Measurements from ENCODE around the gene AUTS2.

- TF ChIP-seq EGR1 (IDR thresholded peaks at IDR 0.05; ENCODE audit: low read depth in 2 of 2) (no peak), CTCF (IDR thresholded peaks at IDR 0.05; ENCODE audit: low read depth, low read length, missing input control) (no peak), TAF1 (conservative IDR thresholded peaks at IDR 0.05) (no peak), FOXA1 (IDR thresholded peaks at IDR 0.05) (no peak), ZBTB33 (IDR thresholded peaks at IDR 0.05) (no peak), GABPA (IDR thresholded peaks at IDR 0.05 in 1 of 2, conservative IDR thresholded peaks at IDR 0.05 in 1 of 2) (no peak), HNF4A (conservative IDR thresholded peaks at IDR 0.05) (no peak), RXRA (IDR thresholded peaks at IDR 0.05) (no peak), SP1 (IDR thresholded peaks at IDR 0.05) (no peak), MAX (IDR thresholded peaks at IDR 0.05) (no peak), HNF4G (IDR thresholded peaks at IDR 0.05) (no peak)
These were observed 330.3 kb downstream of the AUTS2 start for GRCh38 chr7:69928621-69929020.
